Calu3 (cell line): Measurements from ENCODE around the gene RRP1B. TPM values are rescaled to one million over a fixed set of nuclear protein-coding genes. Genes with fewer than 3 reads are reported as not detected.

Experiments
- BruUV-seq: library from RNA; stranded (reverse); fragments of 400-500 nt; replicated peaks from 2 replicates; lab custom pipeline; 2021; lab: Mats Ljungman, UMichigan
- CTCF ChIA-PET: fragments of 300-600 bp; sonication (Branson Sonifier 250); formaldehyde crosslinking; loops from one replicate; lab custom pipeline; 2022; ENCODE audit warnings: antibody characterized with exemption; lab: Charles Lee
- DNase-seq: peaks from one replicate; pipeline ENCODE4 v3.0.0; 2022
- H3K27ac Mint-ChIP-seq: one replicate; pipeline ENCODE4 v1.8.0; 2022; ENCODE audit warnings: mixed read lengths; ENCODE audit not compliant: unreplicated experiment
- H3K27me3 Mint-ChIP-seq: one replicate; pipeline ENCODE4 v1.8.0; 2022; ENCODE audit warnings: mixed read lengths; ENCODE audit not compliant: unreplicated experiment
- H3K36me3 Mint-ChIP-seq: one replicate; pipeline ENCODE4 v1.8.0; 2022; ENCODE audit warnings: mild to moderate bottlenecking, moderate library complexity, mixed read lengths; ENCODE audit not compliant: insufficient read depth, unreplicated experiment
- H3K4me1 Mint-ChIP-seq: one replicate; pipeline ENCODE4 v1.8.0; 2022; ENCODE audit warnings: mild to moderate bottlenecking, low read depth, mixed read lengths; ENCODE audit not compliant: unreplicated experiment
- H3K4me3 Mint-ChIP-seq: one replicate; pipeline ENCODE4 v1.8.0; 2022; ENCODE audit warnings: mild to moderate bottlenecking, low read depth, moderate library complexity, mixed read lengths; ENCODE audit not compliant: unreplicated experiment
- H3K9me3 Mint-ChIP-seq: one replicate; pipeline ENCODE4 v1.8.0; 2022; ENCODE audit warnings: low read depth, mixed read lengths; ENCODE audit not compliant: unreplicated experiment
- CTCF ChIP-seq: fragments of 200-600 bp; IDR thresholded peaks from one replicate; pipeline ENCODE4 v1.8.0; 2022; ENCODE audit warnings: antibody characterized with exemption; ENCODE audit not compliant: unreplicated experiment
- intact Hi-C: fragments of 100-400 bp; cut with micrococcal nuclease; formaldehyde crosslinking; loops from one replicate; pipeline ENCODE4 v1.10.0; 2022; ENCODE audit not compliant: unreplicated experiment
- total RNA-seq: library from RNA; stranded (reverse); gene quantifications from 2 replicates; pipeline ENCODE4 v1.2.3, GENCODE V29; 2022

RRP1B gene
- total RNA-seq, 1 experiment from 2014 or later: 26.0 TPM

GRCh38 chr21:43665879-43666278 lies 6.5 kb downstream of the RRP1B start:
- TF ChIP-seq CTCF: no peak
- CTCF ChIA-PET: no interaction called here
- intact Hi-C loops: no loop called here
- no peaks in the 10 kb centered on the region for H3K27me3 Mint-ChIP-seq
- no TSS peak for BruUV-seq
- no peak overlapping the region for H3K4me3 Mint-ChIP-seq
- no peak overlapping the region for H3K27ac Mint-ChIP-seq
- H3K36me3 Mint-ChIP-seq: peaks cover 19% of the 10 kb centered on the region
- no peak for DNase-seq
- H3K4me1 Mint-ChIP-seq: peaks cover 13% of the 10 kb centered on the region
- H3K9me3 Mint-ChIP-seq: no peaks in the 10 kb centered on the region

- TF ChIP-seq CTCF: no peak
- Mint-ChIP-seq H3K27ac (no peak overlapping the region), H3K27me3 (no peaks in the 10 kb centered on the region), H3K4me1 (no peaks in the 10 kb centered on the region), H3K36me3 (peaks cover 9% of the 10 kb centered on the region), H3K9me3 (no peaks in the 10 kb centered on the region), H3K4me3 (no peak overlapping the region)
- DNase-seq: no peak
- intact Hi-C loops: no loop called here
- no TSS peak for BruUV-seq
- CTCF ChIA-PET: no interaction called here
Observed at GRCh38 chr21:43667191-43667904, 8.0 kb downstream of the RRP1B start.

- TF ChIP-seq CTCF: no peak
- no peaks in the 10 kb centered on the region for H3K27me3 Mint-ChIP-seq
- BruUV-seq: no TSS peak
- no peak overlapping the region for H3K4me3 Mint-ChIP-seq
- H3K27ac Mint-ChIP-seq: no peak overlapping the region
- no peaks in the 10 kb centered on the region for H3K4me1 Mint-ChIP-seq
- CTCF ChIA-PET: no interaction called here
- no peak for DNase-seq
- intact Hi-C loops: no loop called here
- H3K36me3 Mint-ChIP-seq: peaks cover 18% of the 10 kb centered on the region
- H3K9me3 Mint-ChIP-seq: no peaks in the 10 kb centered on the region
Observed at GRCh38 chr21:43669828-43670605, 10.7 kb downstream of the RRP1B start.

- no peaks in the 10 kb centered on the region for H3K4me1 Mint-ChIP-seq
- intact Hi-C loops: no loop called here
- no peak for TF ChIP-seq CTCF
- H3K27ac Mint-ChIP-seq: no peak overlapping the region
- H3K4me3 Mint-ChIP-seq: no peak overlapping the region
- DNase-seq: no peak
- H3K9me3 Mint-ChIP-seq: no peaks in the 10 kb centered on the region
- CTCF ChIA-PET: no interaction called here
- no TSS peak for BruUV-seq
- peaks cover 35% of the 10 kb centered on the region for H3K36me3 Mint-ChIP-seq
- no peaks in the 10 kb centered on the region for H3K27me3 Mint-ChIP-seq
Observed at GRCh38 chr21:43675871-43676270, 16.5 kb downstream of the RRP1B start.
